Thoracic aorta (tissue), 2 donors: ENCODE data around the gene CDYL. TPM values are rescaled to one million over a fixed set of nuclear protein-coding genes. Genes with fewer than 3 reads are reported as not detected.

ENCODE experiments used
- ATAC-seq: fragments of 150-250 bp; one replicate; pipeline ENCODE4 v1.8.0; 2017; ENCODE audit warnings: low read depth; ENCODE audit not compliant: insufficient number of reproducible peaks, low FRiP score
- DNase-seq: peaks from one replicate; pipeline ENCODE4 v3.0.0-alpha.2; 2020; ENCODE audit warnings: low spot score
- H3K27ac ChIP-seq, 2 donors: fragments of 200-600 bp; sonication (generic); 1 replicate in 1 of 2; 2 replicates in 1 of 2; pipeline ENCODE4 v1.5.1; 2016; ENCODE audit warnings: mild to moderate bottlenecking in 2 of 2, moderate library complexity in 2 of 2
- H3K27me3 ChIP-seq: fragments of 200-600 bp; sonication (generic); replicated peaks from 2 replicates; pipeline ENCODE4 v1.6.0; 2016; ENCODE audit warnings: mild to moderate bottlenecking; ENCODE audit not compliant: insufficient read depth
- H3K36me3 ChIP-seq: fragments of 200-600 bp; sonication (generic); one replicate; pipeline ENCODE4 v1.5.1; 2016
- H3K4me1 ChIP-seq, 2 donors: fragments of 200-600 bp; sonication (generic); 1 replicate in 1 of 2; 2 replicates in 1 of 2; pipeline versions ENCODE4 v1.5.1 to v1.6.0; 2016; ENCODE audit warnings: low read depth in 2 of 2, mild to moderate bottlenecking in 1 of 2; ENCODE audit not compliant: control insufficient read depth in 1 of 2
- H3K4me3 ChIP-seq: fragments of 200-600 bp; sonication (generic); 2 replicates; pipeline ENCODE4 v1.5.1; 2016; ENCODE audit warnings: mild to moderate bottlenecking
- H3K9me3 ChIP-seq: fragments of 200-600 bp; sonication (generic); 2 replicates; pipeline ENCODE4 v1.5.1; 2016
- total RNA-seq, 2 donors: library from RNA; depleted of rRNA; stranded (reverse); fragments of >200 nt; gene quantifications; one replicate each; pipeline versions ENCODE4 v1.1.0 to v1.2.3, GENCODE V29; 2016
- TF ChIP-seq, protein P1 (sequence below): fragments of 200-600 bp; sonication (generic); IDR thresholded peaks from one replicate; pipeline ENCODE4 v1.5.1; 2019; ENCODE audit warnings: antibody characterized with exemption

The CDYL gene
- total RNA-seq, 2 donors from 2014 or later = 22.7 to 38.2 TPM

DNA sequence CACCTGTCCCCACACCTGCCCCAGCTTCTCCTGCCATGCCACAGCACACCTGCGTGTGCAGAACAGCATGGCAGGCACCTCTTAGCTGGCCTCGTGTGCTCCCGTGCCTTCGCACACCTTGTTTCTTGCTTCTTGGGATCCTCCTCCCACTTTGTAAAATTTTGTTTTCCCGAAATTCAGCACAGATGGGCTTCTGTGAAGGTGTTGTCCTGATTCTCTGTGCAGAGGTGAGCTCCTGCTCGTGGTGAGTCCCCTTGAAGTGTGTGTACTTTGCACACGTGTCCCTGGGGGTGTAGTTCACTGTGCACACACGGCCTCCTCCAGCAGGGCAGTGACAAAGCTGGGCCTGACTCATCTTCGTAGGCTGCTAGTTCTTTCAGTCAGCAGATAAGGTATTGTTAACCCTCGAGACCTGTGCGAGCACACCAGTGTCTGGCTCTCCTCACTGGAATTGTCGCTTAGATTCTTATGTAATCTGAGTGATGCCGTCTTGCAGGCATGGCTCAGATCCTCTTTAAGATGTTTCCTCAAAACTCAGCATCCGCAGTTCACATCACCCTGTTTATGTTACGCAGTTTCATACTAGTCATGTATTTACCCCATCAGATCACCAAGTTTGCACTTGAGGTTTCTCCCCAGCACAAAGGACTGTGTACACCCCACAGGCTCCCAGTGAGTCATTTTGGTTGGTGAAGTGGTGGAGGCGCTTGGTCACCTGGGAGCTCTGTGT, 77.7 kb downstream of the CDYL start:
- no peaks in the 10 kb centered on the region for H3K9me3 ChIP-seq
- no peak for ATAC-seq
- TF ChIP-seq, protein P1, sequence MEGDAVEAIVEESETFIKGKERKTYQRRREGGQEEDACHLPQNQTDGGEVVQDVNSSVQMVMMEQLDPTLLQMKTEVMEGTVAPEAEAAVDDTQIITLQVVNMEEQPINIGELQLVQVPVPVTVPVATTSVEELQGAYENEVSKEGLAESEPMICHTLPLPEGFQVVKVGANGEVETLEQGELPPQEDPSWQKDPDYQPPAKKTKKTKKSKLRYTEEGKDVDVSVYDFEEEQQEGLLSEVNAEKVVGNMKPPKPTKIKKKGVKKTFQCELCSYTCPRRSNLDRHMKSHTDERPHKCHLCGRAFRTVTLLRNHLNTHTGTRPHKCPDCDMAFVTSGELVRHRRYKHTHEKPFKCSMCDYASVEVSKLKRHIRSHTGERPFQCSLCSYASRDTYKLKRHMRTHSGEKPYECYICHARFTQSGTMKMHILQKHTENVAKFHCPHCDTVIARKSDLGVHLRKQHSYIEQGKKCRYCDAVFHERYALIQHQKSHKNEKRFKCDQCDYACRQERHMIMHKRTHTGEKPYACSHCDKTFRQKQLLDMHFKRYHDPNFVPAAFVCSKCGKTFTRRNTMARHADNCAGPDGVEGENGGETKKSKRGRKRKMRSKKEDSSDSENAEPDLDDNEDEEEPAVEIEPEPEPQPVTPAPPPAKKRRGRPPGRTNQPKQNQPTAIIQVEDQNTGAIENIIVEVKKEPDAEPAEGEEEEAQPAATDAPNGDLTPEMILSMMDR = no peak
- no peak for DNase-seq
- peaks cover 3 to 11% of the 10 kb centered on the region in 2 donors for H3K4me1 ChIP-seq
- H3K27me3 ChIP-seq = no peaks in the 10 kb centered on the region
- no peak overlapping the region for H3K4me3 ChIP-seq
- no peaks in the 10 kb centered on the region for H3K36me3 ChIP-seq
- H3K27ac ChIP-seq = no peak overlapping the region

GRCh38 chr6:4856785-4857184, 80.6 kb downstream of the CDYL start:
- TF ChIP-seq, protein P1 = no peak
- DNase-seq (no peak), ATAC-seq (no peak)
- peaks cover 0 to 10% of the 10 kb centered on the region in 2 donors for H3K4me1 ChIP-seq
- H3K27ac ChIP-seq = no peak overlapping the region
- no peaks in the 10 kb centered on the region for H3K36me3 ChIP-seq
- no peaks in the 10 kb centered on the region for H3K27me3 ChIP-seq
- H3K9me3 ChIP-seq = no peaks in the 10 kb centered on the region
- no peak overlapping the region for H3K4me3 ChIP-seq

DNA sequence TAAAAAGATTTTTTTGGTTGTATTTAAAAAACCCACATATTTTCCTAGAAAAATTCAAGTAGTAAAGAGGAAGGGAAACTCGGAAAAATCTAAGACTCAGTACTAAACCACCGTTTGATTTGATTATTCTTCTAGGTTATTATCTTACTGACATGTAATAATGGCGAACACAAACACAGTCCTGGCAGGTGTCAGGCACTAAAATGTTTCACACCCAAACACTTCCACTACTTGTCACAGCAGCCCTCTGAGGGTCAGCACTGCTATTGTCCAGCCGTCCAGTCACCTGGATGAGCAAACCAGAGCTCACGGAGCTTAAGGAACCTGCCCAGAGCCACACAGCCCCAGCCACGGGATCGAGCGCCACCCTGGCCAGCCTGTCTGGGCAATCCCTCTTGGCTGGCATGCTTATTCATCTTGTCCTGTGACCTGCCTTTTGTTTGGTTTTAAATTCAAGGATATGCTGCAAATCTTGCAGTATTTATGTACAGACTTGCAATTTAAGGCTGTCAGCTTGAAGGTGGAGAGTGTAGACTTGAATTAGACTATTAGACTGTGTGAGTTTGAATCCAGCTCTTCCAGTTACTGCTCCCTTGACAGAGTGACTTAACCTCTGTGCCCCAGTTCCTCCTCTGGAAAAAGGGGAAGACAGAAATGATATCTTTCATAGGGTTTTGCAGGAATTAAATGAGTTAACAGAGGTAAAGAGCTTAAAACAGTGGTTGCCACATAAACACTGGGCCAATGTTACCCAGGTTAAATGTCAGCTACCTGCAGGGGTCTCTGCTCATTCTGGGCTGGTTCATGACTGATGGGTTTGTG, 82.2 kb downstream of the CDYL start:
- TF ChIP-seq, protein P1 = no peak
- no peaks in the 10 kb centered on the region for H3K27me3 ChIP-seq
- no peaks in the 10 kb centered on the region for H3K36me3 ChIP-seq
- no peak for DNase-seq
- H3K9me3 ChIP-seq = no peaks in the 10 kb centered on the region
- no peak overlapping the region for H3K27ac ChIP-seq
- peaks cover 0 to 10% of the 10 kb centered on the region in 2 donors for H3K4me1 ChIP-seq
- H3K4me3 ChIP-seq = no peak overlapping the region
- ATAC-seq = no peak

GRCh38 chr6:4860387-4860786, 84.2 kb downstream of the CDYL start:
- DNase-seq (no peak), ATAC-seq (no peak)
- Histone ChIP-seq H3K36me3 (no peaks in the 10 kb centered on the region), H3K9me3 (no peaks in the 10 kb centered on the region), H3K27ac (no peak overlapping the region), H3K4me1 (peaks cover 0 to 10% of the 10 kb centered on the region in 2 donors), H3K27me3 (no peaks in the 10 kb centered on the region), H3K4me3 (no peak overlapping the region)
- TF ChIP-seq, protein P1 = no peak

- H3K4me3 ChIP-seq = no peak overlapping the region
- DNase-seq (no peak), ATAC-seq (no peak)
- no peaks in the 10 kb centered on the region for H3K36me3 ChIP-seq
- TF ChIP-seq, protein P1 = no peak
- H3K4me1 ChIP-seq = peaks cover 0 to 10% of the 10 kb centered on the region in 2 donors
- no peaks in the 10 kb centered on the region for H3K27me3 ChIP-seq
- no peak overlapping the region for H3K27ac ChIP-seq
- peaks cover under 1% of the 10 kb centered on the region for H3K9me3 ChIP-seq
These were observed 85.4 kb downstream of the CDYL start for GRCh38 chr6:4861564-4861963.
